UCSD-AML1 (cell line): ENCODE data around the gene THNSL1.
"Not testable (repeated sequence)": the region's sequence is repeated elsewhere in the genome, so short reads cannot be mapped to it uniquely, and the experiment has no call there.

Experiments used
- DNase-seq: peaks from one replicate; lab custom pipeline; 2025; ENCODE audit not compliant: unreplicated experiment; lab: John Stamatoyannopoulos, UW

The THNSL1 gene

GRCh38 chr10:25016376-25017153, at the start of gene THNSL1:
TSS of gene THNSL1 (plus strand) at chr10:25016612. CDS start at chr10:25023224, 6,612 bp downstream.
- peak; percentile 98 for DNase-seq

- DNase-seq = no peak
Measured at GRCh38 chr10:24966962-24967481, 49.4 kb upstream of the THNSL1 start.

GRCh38 chr10:24968349-24968748, 48.1 kb upstream of the THNSL1 start:
- DNase-seq = no peak

GRCh38 chr10:24968951-24969350, 47.5 kb upstream of the THNSL1 start:
- DNase-seq = not testable (repeated sequence)

- no peak for DNase-seq
Measured at GRCh38 chr10:24969841-24970281, 46.6 kb upstream of the THNSL1 start.

- DNase-seq = no peak
Measured at GRCh38 chr10:24971374-24971773, 45.0 kb upstream of the THNSL1 start.

GRCh38 chr10:24973163-24973562, 43.2 kb upstream of the THNSL1 start:
- DNase-seq = no peak

- no peak for DNase-seq
Measured at GRCh38 chr10:24974976-24975375, 41.4 kb upstream of the THNSL1 start.

GRCh38 chr10:24979685-24980084, 36.7 kb upstream of the THNSL1 start:
- no peak for DNase-seq

- no peak for DNase-seq
Measured at GRCh38 chr10:24981161-24981710, 35.2 kb upstream of the THNSL1 start.

- no peak for DNase-seq
Measured at GRCh38 chr10:24982319-24983112, 33.9 kb upstream of the THNSL1 start.

GRCh38 chr10:24983130-24983529, 33.3 kb upstream of the THNSL1 start:
- DNase-seq = no peak

- DNase-seq = no peak
Measured at GRCh38 chr10:24983946-24984345, 32.5 kb upstream of the THNSL1 start.

- no peak for DNase-seq
Measured at GRCh38 chr10:24984906-24985305, 31.5 kb upstream of the THNSL1 start.

- peak; percentile 69 for DNase-seq
Measured at GRCh38 chr10:24988831-24989640, 27.4 kb upstream of the THNSL1 start.

GRCh38 chr10:24989867-24990266, 26.5 kb upstream of the THNSL1 start:
- DNase-seq = no peak

- no peak for DNase-seq
Measured at GRCh38 chr10:24991298-24991697, 25.1 kb upstream of the THNSL1 start.

GRCh38 chr10:24992512-24993133, 23.8 kb upstream of the THNSL1 start:
- no peak for DNase-seq

- no peak for DNase-seq
Measured at GRCh38 chr10:24993237-24993958, 23.0 kb upstream of the THNSL1 start.

- DNase-seq = no peak
Measured at GRCh38 chr10:24995072-24995471, 21.3 kb upstream of the THNSL1 start.
